Psoas muscle (tissue), 8 donors: ENCODE measurements around the gene MMP25. TPM values are rescaled to one million over a fixed set of nuclear protein-coding genes. Genes with fewer than 3 reads are reported as not detected.
A peak's percentile ranks its signal among the peaks of the same experiment; 100 is the strongest.
"Not testable (repeated sequence)": the region's sequence is repeated elsewhere in the genome, so short reads cannot be mapped to it uniquely, and the experiment has no call there.

Experiments used
- ATAC-seq, 4 donors: fragments of 200-7000 bp; cut with Tn5 transposase; one replicate each; pipeline ENCODE4 v1.9.1; 2020; ENCODE audit warnings: moderate library complexity in 3 of 4, mild to moderate bottlenecking in 2 of 4
- DNase-seq, 2 donors: peaks; one replicate each; pipeline ENCODE4 v3.0.0-alpha.2; 2020
- H3K27ac ChIP-seq: fragments of 200-600 bp; one replicate; pipeline ENCODE4 v1.8.0; 2022
- H3K27me3 ChIP-seq, 3 donors: fragments of 200-600 bp in 1 of 3; one replicate each; pipeline versions ENCODE4 v1.6.1 to v1.8.0; 2013 to 2022; ENCODE audit warnings: low read length in 2 of 3, mild to moderate bottlenecking in 2 of 3, moderate library complexity in 1 of 3; ENCODE audit not compliant: insufficient read depth in 3 of 3
- H3K36me3 ChIP-seq, 2 donors: fragments of 200-600 bp in 1 of 2; one replicate each; pipeline versions ENCODE4 v1.6.1 to v1.8.0; 2013 to 2022; ENCODE audit warnings: low read depth in 1 of 2, mild to moderate bottlenecking in 1 of 2, moderate library complexity in 1 of 2; ENCODE audit not compliant: insufficient read depth in 1 of 2
- H3K4me1 ChIP-seq: fragments of 200-600 bp; one replicate; pipeline ENCODE4 v1.8.0; 2022
- H3K4me3 ChIP-seq: fragments of 200-600 bp; one replicate; pipeline ENCODE4 v1.8.0; 2022; ENCODE audit warnings: mild to moderate bottlenecking
- H3K9me3 ChIP-seq: fragments of 200-600 bp; one replicate; pipeline ENCODE4 v1.8.0; 2022
- CTCF ChIP-seq: fragments of 200-600 bp; IDR thresholded peaks from one replicate; pipeline ENCODE4 v1.8.0; 2022; ENCODE audit warnings: antibody characterized with exemption
- WGBS, 3 donors: extraction: QIAGEN DNeasy Blood & Tissue Kit; methylation state at CpG; one replicate each; pipeline versions ENCODE4 v1.1.6 to v1.1.7; 2013; 5-methylcytosine and 5-hydroxymethylcytosine counted together
- intact Hi-C, 2 donors: fragments of 100-400 bp; cut with DNase I; formaldehyde crosslinking; loops; one replicate each; pipeline versions ENCODE4 v1.11.0 to v1.14.2; 2022
- polyA plus RNA-seq, 3 donors: library from polyadenylated mRNA; stranded (reverse); fragments of 200-250 nt; gene quantifications; one replicate each; pipeline ENCODE4 v1.2.3, GENCODE V29; 2013
- total RNA-seq, 4 donors: library from RNA; stranded (reverse); fragmentation: NEBNext Ultra II Directional in 2 of 4; extraction: Animal tissue kit (Norgen Biotek cat#: 25700) in 2 of 4; gene quantifications; one replicate each; pipeline versions ENCODE4 v1.2.1 to v1.2.4, GENCODE V29; 2021 to 2023
- donor health status: healthy with polysubstance abuse.
- donor health status: DM: no; HTN: no; CAD: no; lungs with moderate emphysema.
- donor health status: Bipolar disorder and iron deficiency.
- donor health status: healthy.
- donor health status: DM: yes; HTN: yes; CAD: no.
- donor health status: DM: no; HTN: no; CAD: no.
- donor health status: DM: no; HTN: no; CAD: no.
- donor health status: DM: yes; HTN: yes; CAD: no.

MMP25 gene
- total and polyA plus RNA-seq, 7 donors = 0.13 to 2.3 (median 1.0) TPM

- no peak for TF ChIP-seq CTCF
- no peaks in the 10 kb centered on the region for H3K27me3 ChIP-seq
Measured at GRCh38 chr16:3073448-3073847, 27.1 kb downstream of the MMP25 start.

GRCh38 chr16:3074860-3075522 is 28.6 kb downstream of the MMP25 start:
- peak in 1 of 2 donors; percentile 55 for DNase-seq
- no peak for TF ChIP-seq CTCF
- ATAC-seq = peak in 2 of 4 donors; percentile 32 to 48
- H3K9me3 ChIP-seq = no peaks in the 10 kb centered on the region
- 62 to 71% (median 71%) methylated on average over 8 to 9 of the region's 9 CpGs for WGBS, 3 donors
- no peak overlapping the region for H3K27ac ChIP-seq
- H3K27me3 ChIP-seq = no peaks in the 10 kb centered on the region
- no peaks in the 10 kb centered on the region for H3K36me3 ChIP-seq
- no peak overlapping the region for H3K4me3 ChIP-seq
- intact Hi-C loops = no loop called here
- no peaks in the 10 kb centered on the region for H3K4me1 ChIP-seq

More at GRCh38 chr16:3073448-3073847, 27.1 kb downstream of the MMP25 start:
- Histone ChIP-seq H3K36me3 (peaks cover 0 to 3% of the 10 kb centered on the region in 2 donors), H3K4me1 (no peaks in the 10 kb centered on the region), H3K9me3 (no peaks in the 10 kb centered on the region), H3K27ac (no peak overlapping the region), H3K4me3 (no peak overlapping the region)
- WGBS, 3 donors = 79 to 88% (median 82%) methylated on average over 7 of the region's 7 CpGs
- intact Hi-C loops = no loop called here
- no peak for ATAC-seq
- DNase-seq = no peak

GRCh38 chr16:3075523-3075915 is 29.2 kb downstream of the MMP25 start:
- Histone ChIP-seq H3K27ac (no peak overlapping the region), H3K9me3 (no peaks in the 10 kb centered on the region), H3K4me1 (no peaks in the 10 kb centered on the region), H3K27me3 (no peaks in the 10 kb centered on the region), H3K4me3 (no peak overlapping the region), H3K36me3 (no peaks in the 10 kb centered on the region)
- no peak for ATAC-seq
- WGBS, 3 donors = 36 to 42% (median 40%) methylated on average over 10 of the region's 10 CpGs
- no peak for DNase-seq
- intact Hi-C loops = no loop called here
- no peak for TF ChIP-seq CTCF

- intact Hi-C loops, H3K4me3 ChIP-seq, H3K27ac ChIP-seq, H3K36me3 ChIP-seq, H3K27me3 ChIP-seq, H3K4me1 ChIP-seq, H3K9me3 ChIP-seq, ATAC-seq: not testable (repeated sequence)
- WGBS, 3 donors = 86 to 100% (median 89%) methylated on average over 4 to 6 of the region's 6 CpGs
- DNase-seq = peak in 1 of 2 donors; percentile 32
Measured at GRCh38 chr16:3075946-3076345, 29.6 kb downstream of the MMP25 start.

- no peak for TF ChIP-seq CTCF
- H3K36me3 ChIP-seq = no peaks in the 10 kb centered on the region
- no peaks in the 10 kb centered on the region for H3K27me3 ChIP-seq
- no peak for ATAC-seq
- H3K4me1 ChIP-seq = no peaks in the 10 kb centered on the region
- intact Hi-C loops = no loop called here
- 60 to 71% (median 69%) methylated on average over 6 of the region's 6 CpGs for whole genome bisulfite sequencing, 3 donors
- H3K4me3 ChIP-seq = no peak overlapping the region
- no peaks in the 10 kb centered on the region for H3K9me3 ChIP-seq
- no peak overlapping the region for H3K27ac ChIP-seq
- DNase-seq = peak in 1 of 2 donors; percentile 48
Measured at GRCh38 chr16:3076577-3076976, 30.2 kb downstream of the MMP25 start.
